Gastrocnemius medialis (tissue), 4 donors: Measurements from ENCODE around the gene MSANTD3. TPM values are rescaled to one million over a fixed set of nuclear protein-coding genes. Genes with fewer than 3 reads are reported as not detected.

Source experiments
- ATAC-seq, 2 donors: fragments of 150-250 bp; one replicate each; pipeline ENCODE4 v1.9.1; 2016
- DNase-seq, 2 donors: peaks; one replicate each; pipeline ENCODE4 v3.0.0-alpha.2; 2019
- H3K27ac ChIP-seq, 4 donors: fragments of 200-600 bp; sonication (generic); 1 replicate in 1 of 4; 2 replicates in 3 of 4; pipeline ENCODE4 v1.5.1; 2016 to 2018; ENCODE audit warnings: mild to moderate bottlenecking in 2 of 4, moderate library complexity in 1 of 4
- H3K27me3 ChIP-seq, 3 donors: fragments of 200-600 bp; sonication (generic) in 2 of 3; 1 replicate in 1 of 3; 2 replicates in 2 of 3; pipeline versions ENCODE4 v1.5.1 to v1.6.0; 2016 to 2019; ENCODE audit warnings: mild to moderate bottlenecking in 1 of 3, moderate library complexity in 1 of 3
- H3K36me3 ChIP-seq, 2 donors: fragments of 200-600 bp; sonication (generic) in 1 of 2; one replicate each; pipeline ENCODE4 v1.5.1; 2017 to 2018
- H3K4me1 ChIP-seq, 2 donors: fragments of 200-600 bp; sonication (generic) in 1 of 2; one replicate each; pipeline ENCODE4 v1.5.1; 2016 to 2017; ENCODE audit warnings: mild to moderate bottlenecking in 2 of 2
- H3K4me3 ChIP-seq, 4 donors: fragments of 200-600 bp; sonication (generic) in 3 of 4; 1 replicate in 1 of 4; 2 replicates in 3 of 4; pipeline ENCODE4 v1.5.1; 2016 to 2019; ENCODE audit warnings: mild to moderate bottlenecking in 2 of 4
- H3K9me3 ChIP-seq, 3 donors: fragments of 200-600 bp; sonication (generic) in 2 of 3; 1 replicate in 1 of 3; 2 replicates in 2 of 3; pipeline ENCODE4 v1.5.1; 2016 to 2019
- CTCF ChIP-seq, 5 experiments: fragments of 450-650 bp in 3 of 5; fragments of 200-600 bp in 2 of 5; sonication (generic) in 2 of 5; IDR thresholded peaks in 4 of 5; conservative IDR thresholded peaks in 1 of 5; 1 replicate in 4 of 5; 2 replicates in 1 of 5; pipeline ENCODE4 v1.5.1; 2016 to 2019; ENCODE audit warnings: antibody characterized with exemption in 5 of 5, mild to moderate bottlenecking in 3 of 5, moderate library complexity in 3 of 5
- POLR2A ChIP-seq, 2 donors: fragments of 450-650 bp; IDR thresholded peaks; one replicate each; pipeline ENCODE4 v1.6.1; 2017; ENCODE audit warnings: antibody characterized with exemption in 2 of 2, mild to moderate bottlenecking in 2 of 2, moderate library complexity in 2 of 2
- in situ Hi-C, 4 donors: fragments of 200-750 bp; cut with MboI; loops; one replicate each; pipeline versions ENCODE4 v1.15.0 to v1.8.0; 2017; ENCODE audit warnings: low sequenced_read_pairs in 4 of 4
- intact Hi-C: fragments of 100-400 bp; cut with DNase I; formaldehyde crosslinking; loops from one replicate; pipeline ENCODE4 v1.15.1; 2023; ENCODE audit warnings: low total_unique reads
- total RNA-seq, 4 donors: library from RNA; depleted of rRNA; stranded (reverse); fragments of >200 nt; gene quantifications; one replicate each; pipeline versions ENCODE4 v1.1.0 to v1.2.3, GENCODE V29; 2016

The MSANTD3 gene
- total RNA-seq, 4 donors from 2014 or later, result 23.3 to 62.6 (median 40.1) TPM

- peak; percentile 45 to 65 for ATAC-seq
- H3K27ac ChIP-seq, result peak overlapping the region; percentile 73 to 90 (median 84)
- DNase-seq, result peak; percentile 32 to 48
- peak overlapping the region; percentile 61 to 88 (median 76) for H3K4me3 ChIP-seq
- in situ Hi-C loops (loop anchor here in 1 of 4 donors (25.0 kb wide), 1 partner anchor 160 kb away; the partner anchor contains the start of gene CAVIN4), intact Hi-C loops (loop anchor here (1.0 to 10.0 kb wide), 8 partner anchors 13 to 1063 kb away; partner anchors contain the start of genes MRPL50, NR4A3 and ZNF189)
- no peaks in the 10 kb centered on the region for H3K9me3 ChIP-seq
- no peaks in the 10 kb centered on the region for H3K27me3 ChIP-seq
- H3K36me3 ChIP-seq, result no peaks in the 10 kb centered on the region
- peaks cover 27 to 36% of the 10 kb centered on the region in 2 donors for H3K4me1 ChIP-seq
- TF ChIP-seq POLR2A (IDR thresholded peaks at IDR 0.05) (peak in 1 of 2 donors; percentile 23), CTCF (IDR thresholded peaks at IDR 0.05 in 4 of 5, conservative IDR thresholded peaks at IDR 0.05 in 1 of 5) (no peak)
These were observed 672 bp downstream of the MSANTD3 start for GRCh38 chr9:100427366-100428263.

- H3K27ac ChIP-seq, result peak overlapping the region; percentile 49 to 90 (median 71)
- no peak overlapping the region for H3K4me3 ChIP-seq
- H3K9me3 ChIP-seq, result no peaks in the 10 kb centered on the region
- no peaks in the 10 kb centered on the region for H3K36me3 ChIP-seq
- no peak for DNase-seq
- in situ Hi-C loops (loop anchor here in 1 of 4 donors (25.0 kb wide), 1 partner anchor 158 kb away; the partner anchor contains the start of gene CAVIN4), intact Hi-C loops (loop anchor here (5.0 to 10.0 kb wide), 7 partner anchors 38 to 1064 kb away; partner anchors contain the start of genes MRPL50, NR4A3 and ZNF189)
- H3K4me1 ChIP-seq, result peaks cover 29 to 47% of the 10 kb centered on the region in 2 donors
- no peaks in the 10 kb centered on the region for H3K27me3 ChIP-seq
- ATAC-seq, result peak; percentile 21 to 66
- TF ChIP-seq POLR2A (IDR thresholded peaks at IDR 0.05), result no peak
- TF ChIP-seq CTCF (IDR thresholded peaks at IDR 0.05 in 4 of 5, conservative IDR thresholded peaks at IDR 0.05 in 1 of 5), result no peak
These were observed 2.1 kb downstream of the MSANTD3 start for GRCh38 chr9:100428871-100429654.

GRCh38 chr9:100430286-100430940, 3.5 kb downstream of the MSANTD3 start:
- Histone ChIP-seq H3K36me3 (no peaks in the 10 kb centered on the region), H3K9me3 (no peaks in the 10 kb centered on the region), H3K27ac (no peak overlapping the region), H3K4me1 (peaks cover 29 to 47% of the 10 kb centered on the region in 2 donors), H3K27me3 (no peaks in the 10 kb centered on the region), H3K4me3 (no peak overlapping the region)
- TF ChIP-seq CTCF (IDR thresholded peaks at IDR 0.05 in 4 of 5, conservative IDR thresholded peaks at IDR 0.05 in 1 of 5) (no peak), POLR2A (IDR thresholded peaks at IDR 0.05) (no peak)
- DNase-seq, result no peak
- intact Hi-C loops (no loop called here), in situ Hi-C loops (loop anchor here in 3 of 4 donors (10.0 to 25.0 kb wide), 3 partner anchors 154 to 164 kb away; partner anchors contain the start of gene CAVIN4 (in 1 of the 3))
- ATAC-seq, result no peak

GRCh38 chr9:100431886-100432285, 4.9 kb downstream of the MSANTD3 start:
- H3K9me3 ChIP-seq, result no peaks in the 10 kb centered on the region

More at GRCh38 chr9:100431886-100432285, 4.9 kb downstream of the MSANTD3 start:
- in situ Hi-C loops, result loop anchor here in 3 of 4 donors (10.0 to 25.0 kb wide), 3 partner anchors 153 to 163 kb away; partner anchors contain the start of gene CAVIN4 (in 1 of the 3)
- Histone ChIP-seq H3K36me3 (no peaks in the 10 kb centered on the region), H3K4me3 (no peak overlapping the region), H3K4me1 (peaks cover 20 to 37% of the 10 kb centered on the region in 2 donors), H3K27me3 (no peaks in the 10 kb centered on the region), H3K27ac (no peak overlapping the region)
- ATAC-seq, result no peak
- intact Hi-C loops, result no loop called here
- TF ChIP-seq CTCF (IDR thresholded peaks at IDR 0.05 in 4 of 5, conservative IDR thresholded peaks at IDR 0.05 in 1 of 5), result no peak
- no peak for DNase-seq
